Right atrium auricular region (tissue), 2 donors: Measurements from ENCODE around the gene MTCH1. TPM values are rescaled to one million over a fixed set of nuclear protein-coding genes. Genes with fewer than 3 reads are reported as not detected.

Experiments used
- DNase-seq: peaks from one replicate; pipeline ENCODE4 v3.0.0-alpha.2; 2019; ENCODE audit warnings: low spot score
- H3K27ac ChIP-seq, 2 donors: fragments of 200-600 bp; sonication (generic); 1 replicate in 1 of 2; 2 replicates in 1 of 2; pipeline ENCODE4 v1.5.1; 2016 to 2019
- H3K27me3 ChIP-seq, 2 donors: fragments of 200-600 bp; sonication (generic); one replicate each; pipeline versions ENCODE4 v1.5.1 to v1.6.0; 2017 to 2019
- H3K36me3 ChIP-seq: fragments of 200-600 bp; sonication (generic); one replicate; pipeline ENCODE4 v1.5.1; 2016
- H3K4me1 ChIP-seq, 2 donors: fragments of 200-600 bp; sonication (generic); one replicate each; pipeline versions ENCODE4 v1.5.1 to v1.6.0; 2017 to 2019
- H3K4me3 ChIP-seq, 2 donors: fragments of 200-600 bp; sonication (generic); 1 replicate in 1 of 2; 2 replicates in 1 of 2; pipeline ENCODE4 v1.5.1; 2017 to 2019; ENCODE audit warnings: mild to moderate bottlenecking in 1 of 2, moderate library complexity in 1 of 2
- H3K9me3 ChIP-seq, 2 donors: fragments of 200-600 bp; sonication (generic); one replicate each; pipeline ENCODE4 v1.5.1; 2019
- total RNA-seq, 2 donors: library from RNA; depleted of rRNA; stranded (reverse); fragments of >200 nt; gene quantifications; one replicate each; pipeline ENCODE4 v1.1.0, GENCODE V29; 2016
- TF ChIP-seq, protein P1 (sequence below), 2 donors: fragments of 200-600 bp; sonication (generic); IDR thresholded peaks; one replicate each; pipeline ENCODE4 v1.5.1; 2019; ENCODE audit warnings: antibody characterized with exemption in 2 of 2

Gene MTCH1
- total RNA-seq, 2 donors from 2014 or later = 155 to 259 TPM

DNA sequence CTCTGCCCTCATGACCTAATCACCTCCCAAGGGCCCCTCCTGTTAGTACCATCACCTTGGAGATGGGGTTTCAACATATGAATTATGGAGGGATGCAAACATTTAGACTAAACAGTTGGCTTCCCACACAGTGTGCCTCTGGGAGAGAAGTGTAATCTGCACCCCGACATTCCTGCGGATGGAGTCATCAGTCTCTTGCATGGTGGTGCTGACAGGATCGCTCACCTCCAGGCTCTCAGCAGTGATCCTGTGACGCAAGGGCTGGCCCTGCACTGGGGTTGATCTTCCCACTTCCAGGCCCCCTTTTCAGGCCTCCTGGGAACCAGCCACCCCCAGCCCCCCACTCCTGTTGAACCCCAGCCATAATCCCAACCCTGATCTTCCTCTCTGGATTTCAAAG is 47.5 kb downstream of the MTCH1 start:
- no peaks in the 10 kb centered on the region for H3K9me3 ChIP-seq

DNA sequence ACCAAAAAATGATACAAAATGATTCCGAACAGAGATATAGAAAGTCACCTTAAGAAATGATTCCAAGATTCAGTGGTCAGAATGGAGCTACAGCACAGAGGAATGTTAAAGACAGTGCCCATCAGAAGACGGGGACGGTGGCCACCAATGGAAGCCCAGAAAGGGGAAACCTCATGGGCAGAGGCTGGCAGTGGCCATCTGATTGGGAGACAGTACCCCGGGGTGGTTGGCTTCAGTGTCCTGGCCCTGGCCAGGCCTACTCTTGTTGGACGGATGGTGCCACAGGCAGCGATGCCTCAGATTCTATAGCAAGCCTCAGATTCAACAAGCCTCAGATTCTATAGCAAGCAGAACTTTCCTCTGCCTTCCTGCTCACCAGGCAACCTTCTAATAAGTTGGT is 48.1 kb downstream of the MTCH1 start:
- DNase-seq = no peak
- Histone ChIP-seq H3K4me1 (no peaks in the 10 kb centered on the region), H3K27me3 (no peaks in the 10 kb centered on the region), H3K9me3 (no peaks in the 10 kb centered on the region), H3K27ac (no peak overlapping the region), H3K4me3 (no peak overlapping the region), H3K36me3 (no peaks in the 10 kb centered on the region)
- TF ChIP-seq, protein P1, sequence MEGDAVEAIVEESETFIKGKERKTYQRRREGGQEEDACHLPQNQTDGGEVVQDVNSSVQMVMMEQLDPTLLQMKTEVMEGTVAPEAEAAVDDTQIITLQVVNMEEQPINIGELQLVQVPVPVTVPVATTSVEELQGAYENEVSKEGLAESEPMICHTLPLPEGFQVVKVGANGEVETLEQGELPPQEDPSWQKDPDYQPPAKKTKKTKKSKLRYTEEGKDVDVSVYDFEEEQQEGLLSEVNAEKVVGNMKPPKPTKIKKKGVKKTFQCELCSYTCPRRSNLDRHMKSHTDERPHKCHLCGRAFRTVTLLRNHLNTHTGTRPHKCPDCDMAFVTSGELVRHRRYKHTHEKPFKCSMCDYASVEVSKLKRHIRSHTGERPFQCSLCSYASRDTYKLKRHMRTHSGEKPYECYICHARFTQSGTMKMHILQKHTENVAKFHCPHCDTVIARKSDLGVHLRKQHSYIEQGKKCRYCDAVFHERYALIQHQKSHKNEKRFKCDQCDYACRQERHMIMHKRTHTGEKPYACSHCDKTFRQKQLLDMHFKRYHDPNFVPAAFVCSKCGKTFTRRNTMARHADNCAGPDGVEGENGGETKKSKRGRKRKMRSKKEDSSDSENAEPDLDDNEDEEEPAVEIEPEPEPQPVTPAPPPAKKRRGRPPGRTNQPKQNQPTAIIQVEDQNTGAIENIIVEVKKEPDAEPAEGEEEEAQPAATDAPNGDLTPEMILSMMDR (IDR thresholded peaks at IDR 0.05) = no peak

More for the DNA sequence above, 47.5 kb downstream of the MTCH1 start:
- DNase-seq = no peak
- no peaks in the 10 kb centered on the region for H3K36me3 ChIP-seq
- TF ChIP-seq, protein P1 (IDR thresholded peaks at IDR 0.05) = no peak
- H3K27ac ChIP-seq = no peak overlapping the region
- no peak overlapping the region for H3K4me3 ChIP-seq
- H3K27me3 ChIP-seq = no peaks in the 10 kb centered on the region
- H3K4me1 ChIP-seq = no peaks in the 10 kb centered on the region

DNA sequence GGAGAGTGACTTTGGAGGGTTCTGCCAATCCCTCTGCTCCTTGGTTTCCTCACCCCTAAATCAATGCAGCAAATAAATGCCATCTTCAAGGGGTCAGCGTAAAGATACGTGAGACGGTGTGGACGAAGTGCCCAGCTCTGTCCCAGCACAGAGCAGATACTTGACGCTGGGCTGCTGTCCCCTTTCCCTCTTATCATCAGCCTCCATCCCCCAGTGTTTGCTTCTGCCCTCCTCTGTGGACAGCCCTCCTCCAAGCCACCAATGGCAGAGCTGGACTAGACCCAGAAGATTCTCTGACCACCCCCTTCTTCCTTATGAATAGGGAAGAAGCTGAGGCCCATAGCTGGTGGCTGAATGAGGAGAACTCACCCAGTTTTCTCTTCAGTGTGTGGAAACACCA is 49.2 kb downstream of the MTCH1 start:
- DNase-seq = no peak
- Histone ChIP-seq H3K4me3 (no peak overlapping the region), H3K4me1 (no peaks in the 10 kb centered on the region), H3K36me3 (no peaks in the 10 kb centered on the region), H3K9me3 (no peaks in the 10 kb centered on the region), H3K27me3 (no peaks in the 10 kb centered on the region), H3K27ac (no peak overlapping the region)
- TF ChIP-seq, protein P1 (IDR thresholded peaks at IDR 0.05) = no peak

DNA sequence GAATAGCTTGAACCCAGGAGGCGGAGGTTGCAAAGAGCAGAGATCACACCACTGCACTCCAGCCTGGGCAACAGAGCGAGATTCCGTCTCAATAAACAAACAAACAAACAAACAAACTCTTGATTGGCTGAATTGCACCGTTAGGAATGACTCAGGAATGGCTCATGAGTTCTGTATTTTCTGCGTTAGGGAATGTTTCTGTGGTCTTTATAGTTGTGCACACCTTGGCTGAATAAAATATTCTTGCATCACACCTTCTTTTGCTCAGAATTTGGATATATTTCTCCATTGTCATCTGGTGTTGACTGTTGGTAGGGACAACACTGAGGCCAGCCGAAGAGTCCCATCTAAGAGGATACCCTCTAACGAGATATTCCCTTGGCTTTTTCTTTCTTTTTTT is 51.1 kb downstream of the MTCH1 start:
- Histone ChIP-seq H3K27ac (no peak overlapping the region), H3K4me1 (no peaks in the 10 kb centered on the region), H3K4me3 (no peak overlapping the region), H3K9me3 (no peaks in the 10 kb centered on the region), H3K27me3 (no peaks in the 10 kb centered on the region), H3K36me3 (no peaks in the 10 kb centered on the region)
- TF ChIP-seq, protein P1 (IDR thresholded peaks at IDR 0.05) = no peak
- DNase-seq = no peak

DNA sequence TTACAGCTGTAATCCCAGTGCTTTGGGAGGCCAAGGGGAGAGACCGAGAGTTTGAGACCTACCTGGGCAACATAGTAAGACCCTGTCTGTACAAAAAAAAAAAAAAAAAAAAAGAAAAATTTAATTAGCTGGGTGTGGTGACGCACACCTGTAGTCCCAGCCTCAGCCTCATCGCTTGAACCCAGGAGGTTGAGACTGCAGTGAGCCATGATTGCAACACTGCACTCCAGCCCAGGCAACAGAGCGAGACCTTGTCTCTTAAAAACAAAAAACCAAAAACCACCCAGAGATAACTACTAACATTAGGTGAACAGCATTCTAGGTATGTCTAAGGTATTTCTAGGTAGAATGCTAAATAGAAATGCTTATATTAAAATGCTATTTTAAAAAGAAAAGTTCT is 52.5 kb downstream of the MTCH1 start:
- no peak for DNase-seq

DNA sequence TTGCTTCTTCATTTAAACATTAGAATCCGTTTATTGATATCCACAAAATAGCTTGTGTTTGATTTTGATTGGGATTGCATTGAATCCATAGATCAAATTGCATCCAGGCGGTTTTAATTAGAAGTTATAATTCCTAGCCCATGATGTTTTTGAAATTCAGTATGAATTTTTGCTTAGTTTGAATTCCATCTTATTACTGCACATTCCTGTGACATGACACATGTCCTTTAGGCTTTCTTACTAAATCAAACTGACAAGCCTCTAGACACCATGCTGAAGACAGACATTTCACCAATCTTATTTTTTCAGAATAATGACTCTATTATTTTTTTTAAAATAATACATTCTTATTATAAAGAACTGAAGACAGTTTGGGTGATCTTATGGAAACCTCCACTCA is 52.9 kb downstream of the MTCH1 start:
- Histone ChIP-seq H3K27ac (no peak overlapping the region), H3K27me3 (no peaks in the 10 kb centered on the region), H3K36me3 (no peaks in the 10 kb centered on the region), H3K4me1 (peaks cover 0 to 11% of the 10 kb centered on the region in 2 donors), H3K9me3 (no peaks in the 10 kb centered on the region), H3K4me3 (no peak overlapping the region)
- TF ChIP-seq, protein P1 (IDR thresholded peaks at IDR 0.05) = no peak
- DNase-seq = no peak

More for the DNA sequence above, 52.5 kb downstream of the MTCH1 start:
- Histone ChIP-seq H3K27me3 (no peaks in the 10 kb centered on the region), H3K9me3 (no peaks in the 10 kb centered on the region), H3K36me3 (no peaks in the 10 kb centered on the region), H3K4me1 (peaks cover 0 to 7% of the 10 kb centered on the region in 2 donors), H3K4me3 (no peak overlapping the region), H3K27ac (no peak overlapping the region)
- TF ChIP-seq, protein P1 (IDR thresholded peaks at IDR 0.05) = no peak
